ENCODE results near the gene BUB1. TPM values are rescaled to one million over a fixed set of nuclear protein-coding genes. Genes with fewer than 3 reads are reported as not detected.

The BUB1 gene
- total RNA-seq, 4 donors from 2014 or later = 0.24 to 2.0 (median 0.92) TPM

DNA sequence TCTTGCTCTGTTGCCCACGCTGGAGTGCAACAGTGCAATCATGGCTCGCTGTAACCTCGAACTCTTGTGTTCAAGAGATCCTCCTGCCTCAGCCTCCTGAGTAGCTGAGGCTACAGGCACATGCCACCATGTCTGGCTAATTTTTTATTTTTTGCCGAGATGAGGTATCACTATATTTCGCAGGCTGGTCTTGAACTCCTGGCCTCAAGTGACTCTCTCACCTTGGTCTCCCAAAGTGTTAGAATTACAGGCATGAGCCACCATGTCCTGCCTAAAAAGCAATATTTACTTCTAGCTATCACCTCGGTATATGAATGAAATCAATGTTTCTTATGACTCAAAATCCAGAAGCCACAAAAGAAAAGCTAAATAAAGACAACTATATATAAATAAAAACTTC, 2.2 kb downstream of the BUB1 start:
- DNase-seq = no peak
- Histone ChIP-seq H3K4me1 (peaks cover 11 to 27% of the 10 kb centered on the region in 2 donors), H3K9me3 (no peaks in the 10 kb centered on the region), H3K36me3 (no peaks in the 10 kb centered on the region), H3K27me3 (no peaks in the 10 kb centered on the region), H3K4me3 (replicated peaks in 1 of 3) (no peak overlapping the region), H3K27ac (no peak overlapping the region)
- WGBS, 2 donors = 83 to 86% methylated on average over 6 of the region's 6 CpGs
- TF ChIP-seq, protein P1, sequence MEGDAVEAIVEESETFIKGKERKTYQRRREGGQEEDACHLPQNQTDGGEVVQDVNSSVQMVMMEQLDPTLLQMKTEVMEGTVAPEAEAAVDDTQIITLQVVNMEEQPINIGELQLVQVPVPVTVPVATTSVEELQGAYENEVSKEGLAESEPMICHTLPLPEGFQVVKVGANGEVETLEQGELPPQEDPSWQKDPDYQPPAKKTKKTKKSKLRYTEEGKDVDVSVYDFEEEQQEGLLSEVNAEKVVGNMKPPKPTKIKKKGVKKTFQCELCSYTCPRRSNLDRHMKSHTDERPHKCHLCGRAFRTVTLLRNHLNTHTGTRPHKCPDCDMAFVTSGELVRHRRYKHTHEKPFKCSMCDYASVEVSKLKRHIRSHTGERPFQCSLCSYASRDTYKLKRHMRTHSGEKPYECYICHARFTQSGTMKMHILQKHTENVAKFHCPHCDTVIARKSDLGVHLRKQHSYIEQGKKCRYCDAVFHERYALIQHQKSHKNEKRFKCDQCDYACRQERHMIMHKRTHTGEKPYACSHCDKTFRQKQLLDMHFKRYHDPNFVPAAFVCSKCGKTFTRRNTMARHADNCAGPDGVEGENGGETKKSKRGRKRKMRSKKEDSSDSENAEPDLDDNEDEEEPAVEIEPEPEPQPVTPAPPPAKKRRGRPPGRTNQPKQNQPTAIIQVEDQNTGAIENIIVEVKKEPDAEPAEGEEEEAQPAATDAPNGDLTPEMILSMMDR (IDR thresholded peaks at IDR 0.05) = no peak
- TF ChIP-seq POLR2A (IDR thresholded peaks at IDR 0.05) = no peak
- intact Hi-C loops (cut with DNase I) = no loop called here

DNA sequence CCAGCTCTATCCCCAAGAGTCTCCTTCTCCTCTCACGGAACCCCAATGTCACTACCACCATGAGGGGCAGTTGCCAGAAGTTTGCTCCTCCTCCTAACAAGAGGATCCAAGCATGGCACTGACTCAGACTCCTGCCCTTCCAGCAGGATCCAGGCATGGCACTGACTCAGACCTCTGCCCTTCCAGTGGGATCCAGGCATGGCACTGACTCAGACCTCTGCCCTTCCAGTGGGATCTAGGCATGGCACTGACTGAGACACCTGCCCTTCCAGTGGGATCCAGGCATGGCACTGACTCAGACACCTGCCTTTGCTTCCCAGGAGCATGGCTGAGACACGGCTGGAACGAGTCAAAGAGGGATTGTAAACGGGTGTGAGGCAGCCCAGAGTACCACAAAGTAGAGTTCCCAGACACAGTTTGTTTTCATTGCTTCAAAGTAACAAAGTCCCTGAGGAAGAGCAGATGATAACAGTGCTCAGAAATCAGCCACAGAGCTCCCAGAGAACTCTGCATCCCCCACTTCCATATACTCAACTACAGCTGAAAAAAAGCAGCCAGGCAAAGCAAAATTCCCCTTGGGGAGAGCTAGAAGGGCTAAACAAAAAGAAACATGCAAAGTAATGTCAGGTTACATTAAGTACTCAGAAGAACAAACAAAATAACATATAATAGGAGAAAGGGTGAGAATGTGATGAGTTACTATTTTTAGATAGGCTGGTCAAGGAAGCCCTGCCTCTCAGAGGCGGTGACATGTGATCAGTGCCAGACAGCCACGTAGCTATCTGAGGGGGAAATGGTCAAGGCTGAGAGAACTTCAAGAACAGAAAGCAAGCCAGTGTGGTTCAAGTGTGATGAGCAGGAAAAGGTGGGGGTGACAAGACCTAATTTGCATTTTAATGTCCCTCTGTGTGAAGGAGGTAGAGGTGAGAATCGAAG, 3.0 kb downstream of the BUB1 start:
- intact Hi-C loops (cut with DNase I) = no loop called here
- Histone ChIP-seq H3K9me3 (no peaks in the 10 kb centered on the region), H3K4me3 (replicated peaks in 1 of 3) (no peak overlapping the region), H3K36me3 (no peaks in the 10 kb centered on the region), H3K4me1 (peaks cover 11 to 27% of the 10 kb centered on the region in 2 donors), H3K27me3 (no peaks in the 10 kb centered on the region), H3K27ac (peak overlapping the region in 1 of 3 donors; percentile 26)
- 35 to 45% methylated on average over 7 of the region's 7 CpGs for WGBS, 2 donors
- DNase-seq = peak; percentile 58 to 66
- TF ChIP-seq, protein P1 (IDR thresholded peaks at IDR 0.05) = no peak
- no peak for TF ChIP-seq POLR2A (IDR thresholded peaks at IDR 0.05)

DNA sequence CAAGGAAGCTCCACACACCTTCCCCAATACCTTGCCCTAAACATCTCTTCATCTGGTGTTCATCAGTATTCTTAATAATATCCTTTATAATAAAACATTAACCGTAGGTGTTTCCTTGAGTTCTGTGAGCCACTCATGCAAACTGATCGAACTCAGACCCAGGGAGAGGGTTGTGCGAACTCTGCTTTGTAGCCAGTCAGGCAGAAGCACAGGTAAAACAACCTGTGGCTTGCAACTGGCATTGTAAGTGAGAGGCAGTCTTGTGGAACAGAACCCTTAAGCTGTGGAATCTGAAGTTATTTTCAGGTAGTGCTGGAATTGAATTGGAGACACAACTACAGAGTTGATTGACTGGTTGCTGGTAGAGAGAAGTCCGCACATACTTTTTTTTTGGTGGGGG, 4.7 kb downstream of the BUB1 start:
- Histone ChIP-seq H3K27ac (no peak overlapping the region), H3K9me3 (no peaks in the 10 kb centered on the region), H3K36me3 (no peaks in the 10 kb centered on the region), H3K27me3 (no peaks in the 10 kb centered on the region), H3K4me1 (peaks cover 5 to 24% of the 10 kb centered on the region in 2 donors), H3K4me3 (replicated peaks in 1 of 3) (no peak overlapping the region)
- 32 to 49% methylated on average over 4 of the region's 4 CpGs for WGBS, 2 donors
- no peak for TF ChIP-seq POLR2A (IDR thresholded peaks at IDR 0.05)
- intact Hi-C loops (cut with DNase I) = no loop called here
- DNase-seq = peak; percentile 53 to 64

DNA sequence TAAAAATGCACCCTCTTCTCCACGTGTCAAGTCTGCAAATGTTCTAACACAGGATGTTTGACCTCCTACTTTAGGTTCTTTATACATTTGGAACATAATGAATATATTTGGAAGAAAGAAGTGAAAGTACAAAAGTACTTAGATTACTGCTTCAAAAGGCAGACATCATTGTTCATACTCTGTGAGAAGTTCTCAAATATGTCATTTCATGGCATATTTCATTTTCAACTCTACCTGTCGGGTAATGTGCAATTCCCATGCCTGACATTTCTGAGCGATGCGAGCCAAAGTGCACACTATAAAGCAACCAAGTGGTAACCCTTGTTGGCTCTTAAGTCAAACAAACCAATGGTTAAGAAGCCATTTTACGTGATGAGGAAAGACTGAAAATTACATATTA, 7.0 kb downstream of the BUB1 start:
- DNase-seq = no peak
- WGBS, 2 donors = 96 to 97% methylated on average over 5 of the region's 5 CpGs
- no peak for TF ChIP-seq POLR2A (IDR thresholded peaks at IDR 0.05)
- TF ChIP-seq, protein P1 (IDR thresholded peaks at IDR 0.05) = no peak
- H3K9me3 ChIP-seq = no peaks in the 10 kb centered on the region
- H3K4me3 ChIP-seq (replicated peaks in 1 of 3) = no peak overlapping the region
- H3K4me1 ChIP-seq = peaks cover 0 to 20% of the 10 kb centered on the region in 2 donors
- no peaks in the 10 kb centered on the region for H3K27me3 ChIP-seq
- H3K36me3 ChIP-seq = no peaks in the 10 kb centered on the region
- H3K27ac ChIP-seq = no peak overlapping the region
- intact Hi-C loops (cut with DNase I) = no loop called here

DNA sequence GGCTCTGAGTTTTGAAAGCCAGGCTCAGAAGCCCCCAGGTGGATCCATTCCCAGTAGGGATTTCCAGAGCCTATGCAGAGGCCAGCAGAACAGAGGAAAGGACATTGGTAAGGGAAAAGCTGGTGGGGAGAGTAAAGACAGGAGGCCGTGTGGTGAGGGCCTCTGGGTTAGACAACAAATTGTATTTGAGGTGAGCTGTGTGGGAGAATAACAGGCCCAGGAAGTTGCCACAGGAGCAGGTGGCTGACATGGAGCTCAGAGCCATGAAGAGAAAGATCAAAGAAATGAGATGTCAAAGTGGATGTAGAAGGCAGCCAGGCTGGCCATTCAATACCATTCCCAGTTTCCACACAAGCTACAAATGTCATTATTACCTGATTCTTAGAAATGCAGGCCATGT, 8.8 kb downstream of the BUB1 start:
- no peak overlapping the region for H3K4me3 ChIP-seq (replicated peaks in 1 of 3)
- intact Hi-C loops (cut with DNase I) = no loop called here
- peaks cover 0 to 10% of the 10 kb centered on the region in 2 donors for H3K4me1 ChIP-seq
- TF ChIP-seq, protein P1 (IDR thresholded peaks at IDR 0.05) = no peak
- no peak for TF ChIP-seq POLR2A (IDR thresholded peaks at IDR 0.05)
- no peak overlapping the region for H3K27ac ChIP-seq
- WGBS, 2 donors = 91 to 100% methylated on average over 1 of the region's 1 CpG
- no peaks in the 10 kb centered on the region for H3K27me3 ChIP-seq
- no peaks in the 10 kb centered on the region for H3K9me3 ChIP-seq
- DNase-seq = no peak
- H3K36me3 ChIP-seq = no peaks in the 10 kb centered on the region

Data from thyroid gland (tissue), 4 donors.